Measurements from ENCODE around the gene C3orf18. TPM values are rescaled to one million over a fixed set of nuclear protein-coding genes. Genes with fewer than 3 reads are reported as not detected.

C3orf18 gene
- total RNA-seq, 1 donor from 2014 or later, result 12.7 TPM

- no peak overlapping the region for H3K4me3 Mint-ChIP-seq
- H3K27me3 Mint-ChIP-seq (ENCODE audit: low read depth), result peaks cover 11% of the 10 kb centered on the region
- peaks cover 19% of the 10 kb centered on the region for H3K4me1 Mint-ChIP-seq
- H3K36me3 Mint-ChIP-seq (ENCODE audit: low read depth), result no peaks in the 10 kb centered on the region
- TF ChIP-seq CTCF (conservative IDR thresholded peaks at IDR 0.05), result no peak
- no peaks in the 10 kb centered on the region for H3K9me3 Mint-ChIP-seq
- no peak for DNase-seq (ENCODE audit: low read depth, low spot score)
- H3K27ac Mint-ChIP-seq (ENCODE audit: unreplicated experiment), result no peak overlapping the region
Observed at GRCh38 chr3:50521572-50521971, 46.0 kb downstream of the C3orf18 start.

GRCh38 chr3:50520849-50521248 is 46.7 kb downstream of the C3orf18 start:
- Mint-ChIP-seq H3K27ac (ENCODE audit: unreplicated experiment) (no peak overlapping the region), H3K4me3 (no peak overlapping the region), H3K4me1 (peaks cover 26% of the 10 kb centered on the region), H3K27me3 (ENCODE audit: low read depth) (peaks cover 11% of the 10 kb centered on the region), H3K9me3 (no peaks in the 10 kb centered on the region), H3K36me3 (ENCODE audit: low read depth) (no peaks in the 10 kb centered on the region)
- no peak for TF ChIP-seq CTCF (conservative IDR thresholded peaks at IDR 0.05)
- DNase-seq (ENCODE audit: low read depth, low spot score), result no peak

GRCh38 chr3:50519471-50520089 is 48.0 kb downstream of the C3orf18 start:
- Mint-ChIP-seq H3K36me3 (ENCODE audit: low read depth) (no peaks in the 10 kb centered on the region), H3K27ac (ENCODE audit: unreplicated experiment) (no peak overlapping the region), H3K4me1 (peaks cover 39% of the 10 kb centered on the region), H3K27me3 (ENCODE audit: low read depth) (peaks cover 11% of the 10 kb centered on the region), H3K4me3 (no peak overlapping the region), H3K9me3 (no peaks in the 10 kb centered on the region)
- peak; percentile 76 for DNase-seq (ENCODE audit: low read depth, low spot score)
- TF ChIP-seq CTCF (conservative IDR thresholded peaks at IDR 0.05), result peak; percentile 88

- no peaks in the 10 kb centered on the region for H3K9me3 Mint-ChIP-seq
- H3K4me3 Mint-ChIP-seq, result no peak overlapping the region
- no peak for DNase-seq (ENCODE audit: low read depth, low spot score)
- H3K4me1 Mint-ChIP-seq, result peaks cover 44% of the 10 kb centered on the region
- H3K36me3 Mint-ChIP-seq (ENCODE audit: low read depth), result no peaks in the 10 kb centered on the region
- TF ChIP-seq CTCF (conservative IDR thresholded peaks at IDR 0.05), result no peak
- H3K27me3 Mint-ChIP-seq (ENCODE audit: low read depth), result peaks cover 11% of the 10 kb centered on the region
- no peak overlapping the region for H3K27ac Mint-ChIP-seq (ENCODE audit: unreplicated experiment)
Observed at GRCh38 chr3:50518436-50518835, 49.1 kb downstream of the C3orf18 start.

GRCh38 chr3:50517721-50518206 is 49.8 kb downstream of the C3orf18 start:
- Mint-ChIP-seq H3K9me3 (no peaks in the 10 kb centered on the region), H3K4me3 (no peak overlapping the region), H3K27ac (ENCODE audit: unreplicated experiment) (no peak overlapping the region), H3K4me1 (peaks cover 44% of the 10 kb centered on the region), H3K36me3 (ENCODE audit: low read depth) (no peaks in the 10 kb centered on the region), H3K27me3 (ENCODE audit: low read depth) (peaks cover 9% of the 10 kb centered on the region)
- no peak for TF ChIP-seq CTCF (conservative IDR thresholded peaks at IDR 0.05)
- DNase-seq (ENCODE audit: low read depth, low spot score), result no peak

Measured in neural crest cell (in vitro differentiated cells).